ENCODE measurements around the gene TRDMT1. TPM values are rescaled to one million over a fixed set of nuclear protein-coding genes. Genes with fewer than 3 reads are reported as not detected.

The TRDMT1 gene
- total RNA-seq, 2 donors from 2014 or later = 8.1 to 13.0 TPM

DNA sequence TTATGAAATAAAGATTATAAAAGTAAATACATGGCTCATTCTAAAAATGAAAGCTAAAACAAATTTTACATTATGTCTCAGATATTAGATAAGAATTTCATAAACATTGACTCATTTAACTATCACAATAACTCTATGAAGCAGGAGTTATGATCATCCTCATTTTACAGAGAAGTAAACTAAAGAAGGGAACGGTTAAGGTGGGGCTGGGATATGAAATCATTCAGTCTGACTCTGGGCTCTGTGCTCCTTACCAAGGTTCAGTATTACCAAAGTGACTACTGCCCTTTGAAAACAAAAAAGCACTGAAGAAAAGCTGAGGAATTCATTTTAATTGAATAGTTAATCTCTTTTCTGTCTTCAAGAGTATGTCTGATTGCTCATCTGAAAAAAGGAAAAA lies 49.8 kb downstream of the TRDMT1 start:
- 95% methylated on average over 1 of the region's 1 CpG; no CpG with 5 or more reads in 1 of the 2 experiments for WGBS, 2 experiments (ENCODE audit: insufficient coverage in 1 of 2, insufficient read length in 1 of 2)
- no peak overlapping the region for H3K27ac Mint-ChIP-seq

DNA sequence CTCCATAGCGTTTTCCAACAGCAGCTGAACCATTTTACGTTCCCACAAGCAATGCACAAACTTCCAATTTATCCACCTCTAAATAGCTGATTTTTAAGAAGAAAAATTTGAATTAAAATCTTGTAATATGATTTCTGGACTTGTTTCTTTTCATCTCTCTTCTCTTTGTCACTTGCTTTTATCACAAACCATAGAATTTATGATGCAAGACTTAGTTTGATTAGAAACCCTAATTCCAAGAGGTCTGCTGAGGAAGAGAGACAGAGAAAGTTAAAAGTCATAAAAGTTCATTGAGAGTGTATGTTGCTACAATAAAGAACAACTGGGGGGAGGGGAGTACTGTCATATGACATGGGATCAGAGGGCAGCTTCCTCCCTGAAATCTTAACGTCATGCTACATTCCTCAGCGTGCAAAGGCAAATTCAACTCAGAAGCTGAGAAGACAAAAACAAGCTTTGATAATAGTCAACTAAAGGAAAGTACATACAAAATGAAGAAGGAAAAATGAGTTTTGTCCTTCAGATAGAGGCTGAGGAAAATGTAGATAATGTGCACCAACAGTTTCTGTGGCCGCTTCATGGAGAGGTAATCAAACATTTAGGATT lies 53.5 kb downstream of the TRDMT1 start:
- Histone ChIP-seq H3K9ac (ENCODE audit: extremely low read depth, low read length, poor library complexity, severe bottlenecking) (no peak overlapping the region), H3K27me3 (ENCODE audit: control insufficient read depth, insufficient read depth, low read length, poor library complexity, severe bottlenecking) (no peaks in the 10 kb centered on the region), H3K36me3 (ENCODE audit: control insufficient read depth, insufficient read depth, low read length) (no peaks in the 10 kb centered on the region), H3K4me3 (ENCODE audit: low read length) (no peak overlapping the region), H3K4me1 (ENCODE audit: control insufficient read depth, insufficient read depth, low read length) (no peaks in the 10 kb centered on the region), H3K9me3 (ENCODE audit: control insufficient read depth, low read length) (no peaks in the 10 kb centered on the region), H3K27ac (ENCODE audit: low read depth, low read length) (peak overlapping the region; percentile 56)
- WGBS, 2 experiments (ENCODE audit: insufficient coverage in 1 of 2, insufficient read length in 1 of 2) = 91 to 100% methylated on average over 1 to 4 of the region's 5 CpGs
- TF ChIP-seq, protein P1, sequence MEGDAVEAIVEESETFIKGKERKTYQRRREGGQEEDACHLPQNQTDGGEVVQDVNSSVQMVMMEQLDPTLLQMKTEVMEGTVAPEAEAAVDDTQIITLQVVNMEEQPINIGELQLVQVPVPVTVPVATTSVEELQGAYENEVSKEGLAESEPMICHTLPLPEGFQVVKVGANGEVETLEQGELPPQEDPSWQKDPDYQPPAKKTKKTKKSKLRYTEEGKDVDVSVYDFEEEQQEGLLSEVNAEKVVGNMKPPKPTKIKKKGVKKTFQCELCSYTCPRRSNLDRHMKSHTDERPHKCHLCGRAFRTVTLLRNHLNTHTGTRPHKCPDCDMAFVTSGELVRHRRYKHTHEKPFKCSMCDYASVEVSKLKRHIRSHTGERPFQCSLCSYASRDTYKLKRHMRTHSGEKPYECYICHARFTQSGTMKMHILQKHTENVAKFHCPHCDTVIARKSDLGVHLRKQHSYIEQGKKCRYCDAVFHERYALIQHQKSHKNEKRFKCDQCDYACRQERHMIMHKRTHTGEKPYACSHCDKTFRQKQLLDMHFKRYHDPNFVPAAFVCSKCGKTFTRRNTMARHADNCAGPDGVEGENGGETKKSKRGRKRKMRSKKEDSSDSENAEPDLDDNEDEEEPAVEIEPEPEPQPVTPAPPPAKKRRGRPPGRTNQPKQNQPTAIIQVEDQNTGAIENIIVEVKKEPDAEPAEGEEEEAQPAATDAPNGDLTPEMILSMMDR (conservative IDR thresholded peaks at IDR 0.05) = no peak
- DNase-seq = no peak
- Mint-ChIP-seq H3K4me3 (no peak overlapping the region), H3K9me3 (no peaks in the 10 kb centered on the region), H3K4me1 (no peaks in the 10 kb centered on the region), H3K27ac (no peak overlapping the region), H3K36me3 (ENCODE audit: low read depth) (no peaks in the 10 kb centered on the region), H3K27me3 (ENCODE audit: insufficient read depth) (no peaks in the 10 kb centered on the region)

More for the DNA sequence above, 49.8 kb downstream of the TRDMT1 start:
- no peaks in the 10 kb centered on the region for H3K27me3 ChIP-seq (ENCODE audit: control insufficient read depth, insufficient read depth, low read length, poor library complexity, severe bottlenecking)
- no peaks in the 10 kb centered on the region for H3K36me3 ChIP-seq (ENCODE audit: control insufficient read depth, insufficient read depth, low read length)
- no peak overlapping the region for H3K9ac ChIP-seq (ENCODE audit: extremely low read depth, low read length, poor library complexity, severe bottlenecking)
- no peak for DNase-seq
- H3K36me3 Mint-ChIP-seq (ENCODE audit: low read depth) = no peaks in the 10 kb centered on the region
- H3K9me3 Mint-ChIP-seq = no peaks in the 10 kb centered on the region
- no peaks in the 10 kb centered on the region for H3K27me3 Mint-ChIP-seq (ENCODE audit: insufficient read depth)
- no peak overlapping the region for H3K27ac ChIP-seq (ENCODE audit: low read depth, low read length)
- H3K9me3 ChIP-seq (ENCODE audit: control insufficient read depth, low read length) = no peaks in the 10 kb centered on the region
- H3K4me3 Mint-ChIP-seq = no peak overlapping the region
- no peaks in the 10 kb centered on the region for H3K4me1 ChIP-seq (ENCODE audit: control insufficient read depth, insufficient read depth, low read length)
- no peak overlapping the region for H3K4me3 ChIP-seq (ENCODE audit: low read length)
- H3K4me1 Mint-ChIP-seq = peaks cover 6% of the 10 kb centered on the region
- TF ChIP-seq, protein P1 (conservative IDR thresholded peaks at IDR 0.05) = no peak

DNA sequence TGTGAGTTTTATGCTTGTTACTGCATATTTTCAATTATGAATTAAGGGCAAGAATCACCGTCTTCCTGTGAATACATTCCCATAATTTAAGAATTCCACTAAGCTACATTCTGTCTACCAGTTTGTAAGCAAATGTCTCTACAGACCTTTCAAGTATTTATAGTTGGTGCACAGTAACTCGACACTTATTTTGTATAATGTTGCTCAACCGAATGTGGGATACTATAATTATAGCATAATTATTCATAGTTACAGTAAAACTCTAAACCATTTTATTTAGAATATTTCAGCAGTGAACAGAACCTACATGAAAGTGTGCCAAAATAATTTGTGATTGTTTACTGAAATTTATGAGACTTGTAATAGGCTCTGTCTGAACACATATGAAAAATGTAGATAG lies 54.6 kb downstream of the TRDMT1 start:
- TF ChIP-seq, protein P1 (conservative IDR thresholded peaks at IDR 0.05) = no peak
- DNase-seq = no peak
- Histone ChIP-seq H3K9me3 (ENCODE audit: control insufficient read depth, low read length) (no peaks in the 10 kb centered on the region), H3K36me3 (ENCODE audit: control insufficient read depth, insufficient read depth, low read length) (no peaks in the 10 kb centered on the region), H3K4me1 (ENCODE audit: control insufficient read depth, insufficient read depth, low read length) (no peaks in the 10 kb centered on the region), H3K9ac (ENCODE audit: extremely low read depth, low read length, poor library complexity, severe bottlenecking) (no peak overlapping the region), H3K27me3 (ENCODE audit: control insufficient read depth, insufficient read depth, low read length, poor library complexity, severe bottlenecking) (no peaks in the 10 kb centered on the region), H3K27ac (ENCODE audit: low read depth, low read length) (no peak overlapping the region), H3K4me3 (ENCODE audit: low read length) (no peak overlapping the region)
- no peaks in the 10 kb centered on the region for H3K4me1 Mint-ChIP-seq
- 95 to 100% methylated on average over 1 to 3 of the region's 3 CpGs for WGBS, 2 experiments (ENCODE audit: insufficient coverage in 1 of 2, insufficient read length in 1 of 2)
- no peaks in the 10 kb centered on the region for H3K9me3 Mint-ChIP-seq
- H3K27ac Mint-ChIP-seq = no peak overlapping the region
- no peaks in the 10 kb centered on the region for H3K36me3 Mint-ChIP-seq (ENCODE audit: low read depth)
- no peaks in the 10 kb centered on the region for H3K27me3 Mint-ChIP-seq (ENCODE audit: insufficient read depth)
- H3K4me3 Mint-ChIP-seq = no peak overlapping the region
